ENCODE measurements around the gene CAMK2G.

DNA sequence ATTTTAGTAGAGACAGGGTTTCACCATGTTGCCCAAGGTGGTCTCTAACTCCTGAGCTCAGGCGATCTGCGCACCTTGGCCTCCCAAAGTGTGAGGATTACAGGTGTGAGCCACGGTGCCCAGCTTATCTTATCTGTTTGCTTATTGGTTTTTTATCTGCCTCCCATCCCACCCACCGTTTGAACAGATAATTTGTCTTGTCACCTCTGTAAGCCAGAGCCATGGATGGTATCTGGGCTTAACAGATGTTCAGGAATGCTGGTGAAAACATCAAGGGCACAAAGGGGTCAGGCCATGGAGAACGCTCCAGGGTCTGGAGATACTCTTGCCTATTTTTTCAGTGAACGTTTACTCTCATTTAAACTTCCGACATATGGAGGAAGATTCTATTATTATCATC is 51.0 kb downstream of the CAMK2G start:
- TF ChIP-seq, protein P1, sequence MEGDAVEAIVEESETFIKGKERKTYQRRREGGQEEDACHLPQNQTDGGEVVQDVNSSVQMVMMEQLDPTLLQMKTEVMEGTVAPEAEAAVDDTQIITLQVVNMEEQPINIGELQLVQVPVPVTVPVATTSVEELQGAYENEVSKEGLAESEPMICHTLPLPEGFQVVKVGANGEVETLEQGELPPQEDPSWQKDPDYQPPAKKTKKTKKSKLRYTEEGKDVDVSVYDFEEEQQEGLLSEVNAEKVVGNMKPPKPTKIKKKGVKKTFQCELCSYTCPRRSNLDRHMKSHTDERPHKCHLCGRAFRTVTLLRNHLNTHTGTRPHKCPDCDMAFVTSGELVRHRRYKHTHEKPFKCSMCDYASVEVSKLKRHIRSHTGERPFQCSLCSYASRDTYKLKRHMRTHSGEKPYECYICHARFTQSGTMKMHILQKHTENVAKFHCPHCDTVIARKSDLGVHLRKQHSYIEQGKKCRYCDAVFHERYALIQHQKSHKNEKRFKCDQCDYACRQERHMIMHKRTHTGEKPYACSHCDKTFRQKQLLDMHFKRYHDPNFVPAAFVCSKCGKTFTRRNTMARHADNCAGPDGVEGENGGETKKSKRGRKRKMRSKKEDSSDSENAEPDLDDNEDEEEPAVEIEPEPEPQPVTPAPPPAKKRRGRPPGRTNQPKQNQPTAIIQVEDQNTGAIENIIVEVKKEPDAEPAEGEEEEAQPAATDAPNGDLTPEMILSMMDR (IDR thresholded peaks at IDR 0.05): no peak
- no peak for TF ChIP-seq POLR2A (IDR thresholded peaks at IDR 0.05)
